K562 (cell line): ENCODE results near the gene STK17A. TPM values are rescaled to one million over a fixed set of nuclear protein-coding genes. Genes with fewer than 3 reads are reported as not detected.
A peak's percentile ranks its signal among the peaks of the same experiment; 100 is the strongest.

Source experiments
- ATAC-seq: fragments of 200-7000 bp; cut with Tn5 transposase; 3 replicates; pipeline ENCODE4 v1.9.1; 2020; ENCODE audit warnings: moderate library complexity
- BruUV-seq: library from RNA; stranded (reverse); fragments of 400-500 nt; replicated peaks from 2 replicates; lab custom pipeline; 2021; lab: Mats Ljungman, UMichigan
- CTCF ChIA-PET: fragments of 300-600 bp; formaldehyde crosslinking; extraction: SDS; loops from one replicate; lab custom pipeline; 2021; ENCODE audit warnings: low intra/inter-chr PET ratio; lab: Yijun Ruan, JAX
- POLR2A ChIA-PET: fragments of 300-600, 350-650 bp; sonication (Branson Sonifier 250); formaldehyde crosslinking; extraction: SDS; loops from one replicate; lab custom pipeline; 2021; ENCODE audit warnings: antibody characterized with exemption, inconsistent platforms; lab: Yijun Ruan, JAX
- DNase-seq, 4 experiments: peaks; one replicate each; pipeline versions ENCODE4 v3.0.0 to v3.0.0-alpha.2; 2011 to 2018; ENCODE audit warnings: low spot score in 3 of 4, mixed read lengths in 3 of 4; ENCODE audit errors: extremely low read depth in 1 of 4
- FAIRE-seq: peaks from 2 replicates; lab custom pipeline; 2011; peaks lifted over from hg19 to GRCh38; lab: Jason Lieb, UNC
- H2AFZ ChIP-seq: 2 replicates; pipeline ENCODE4 v1.6.0; 2011; ENCODE audit warnings: low read depth, low read length, control low read depth, inconsistent platforms
- H3K27ac ChIP-seq: fragments of 200-600 bp; 3 replicates; pipeline ENCODE4 v1.8.0; 2011; ENCODE audit warnings: low read depth, mild to moderate bottlenecking, control low read depth, inconsistent platforms, low read length, moderate library complexity, mixed read lengths; ENCODE audit errors: extremely low read depth
- H3K27me3 ChIP-seq, 2 experiments: fragments of 300-600 bp in 1 of 2; 2 replicates in 1 of 2; 3 replicates in 1 of 2; pipeline versions ENCODE4 v1.6.0 to v1.8.0; 2011; ENCODE audit warnings: inconsistent platforms in 2 of 2, low read length in 2 of 2, mild to moderate bottlenecking in 1 of 2, mixed read lengths in 1 of 2, moderate library complexity in 1 of 2; ENCODE audit not compliant: control insufficient read depth in 2 of 2, insufficient read depth in 2 of 2
- H3K36me3 ChIP-seq: fragments of 300-600 bp; 3 replicates; pipeline ENCODE4 v1.8.0; 2011; ENCODE audit warnings: mild to moderate bottlenecking, low read length, inconsistent platforms; ENCODE audit not compliant: control insufficient read depth, insufficient read depth
- H3K4me1 ChIP-seq, 2 experiments: fragments of 200-600 bp in 1 of 2; replicated peaks in 1 of 2; 2 replicates in 1 of 2; 3 replicates in 1 of 2; pipeline versions ENCODE4 v1.5.1 to v1.8.0; 2011; ENCODE audit warnings: inconsistent platforms in 2 of 2, low read length in 2 of 2, mild to moderate bottlenecking in 1 of 2, mixed read lengths in 1 of 2, moderate library complexity in 1 of 2; ENCODE audit not compliant: control insufficient read depth in 2 of 2, insufficient read depth in 2 of 2
- H3K4me2 ChIP-seq: 2 replicates; pipeline ENCODE4 v1.6.1; 2011; ENCODE audit warnings: low read length, control low read depth, inconsistent platforms, mixed read lengths; ENCODE audit not compliant: insufficient read depth
- H3K4me3 ChIP-seq: fragments of 200-600 bp; sonication (generic), shearing (Covaris generic); 2 replicates; pipeline ENCODE4 v1.5.1; 2016; ENCODE audit warnings: control low read depth, inconsistent platforms
- H3K79me2 ChIP-seq: fragments of 200-600 bp; 3 replicates; pipeline ENCODE4 v1.8.0; 2011; ENCODE audit warnings: low read length, inconsistent platforms; ENCODE audit not compliant: control insufficient read depth, insufficient read depth
- H3K9ac ChIP-seq, 2 experiments: 2 replicates each; pipeline versions ENCODE4 v1.6.0 to v1.6.1; 2011; ENCODE audit warnings: low read depth in 2 of 2, low read length in 2 of 2, control low read depth in 1 of 2, inconsistent platforms in 1 of 2, mild to moderate bottlenecking in 1 of 2, mixed read lengths in 1 of 2; ENCODE audit not compliant: insufficient read depth in 1 of 2
- H3K9me1 ChIP-seq: one replicate; pipeline ENCODE4 v1.6.0; 2011; ENCODE audit warnings: inconsistent platforms, mild to moderate bottlenecking, low read length, moderate library complexity; ENCODE audit not compliant: control insufficient read depth, insufficient read depth
- H3K9me3 ChIP-seq: replicated peaks from 2 replicates; pipeline ENCODE4 v1.5.1; 2011; ENCODE audit warnings: low read depth, low read length, inconsistent platforms; ENCODE audit not compliant: control insufficient read depth, insufficient read depth
- H4K20me1 ChIP-seq: replicated peaks from 2 replicates; pipeline ENCODE4 v1.6.1; 2011; ENCODE audit warnings: low read length, inconsistent platforms, mixed read lengths; ENCODE audit not compliant: control insufficient read depth, insufficient read depth
- ESRRA ChIP-seq: fragments of 450-650 bp; IDR thresholded peaks from 2 replicates; pipeline ENCODE4 v1.6.1; 2014; ENCODE audit warnings: low read depth, mild to moderate bottlenecking, moderate library complexity, borderline replicate concordance
- ETV1 ChIP-seq: fragments of 450-650 bp; conservative IDR thresholded peaks from 2 replicates; pipeline ENCODE4 v1.6.1; 2016; ENCODE audit warnings: missing genetic modification characterization, control low read depth, low read depth, missing compliant biosample characterization
- KDM2B ChIP-seq: fragments of 250-450 bp; sonication (Bioruptor Pico); IDR thresholded peaks from 2 replicates; pipeline ENCODE4 v1.8.0; 2021; ENCODE audit warnings: mild to moderate bottlenecking, moderate library complexity
- PHB2 ChIP-seq: fragments of 450-650 bp; IDR thresholded peaks from 2 replicates; pipeline ENCODE4 v1.6.1; 2017; ENCODE audit warnings: low read depth
- SIN3B ChIP-seq: fragments of 450-650 bp; IDR thresholded peaks from 2 replicates; pipeline ENCODE4 v1.6.1; 2017; ENCODE audit warnings: low read depth, mild to moderate bottlenecking, moderate library complexity
- U2AF2 ChIP-seq: fragments of 200-400 bp; formaldehyde crosslinking; optimal IDR thresholded peaks from 2 replicates; pipeline ENCODE3; 2017; ENCODE audit warnings: low read depth, mild to moderate bottlenecking, low read length
- ZFP30 ChIP-seq: fragments of 250-450 bp; sonication (Bioruptor Pico); IDR thresholded peaks from 2 replicates; pipeline ENCODE4 v1.8.0; 2022; ENCODE audit warnings: moderate library complexity, mild to moderate bottlenecking, inconsistent platforms, borderline replicate concordance
- ZMIZ1 ChIP-seq, 2 experiments: fragments of 150-350 bp in 1 of 2; IDR thresholded peaks; 2 replicates each; pipeline ENCODE4 v1.6.1; 2012 to 2016; ENCODE audit warnings: low read depth in 2 of 2, low read length in 2 of 2, mild to moderate bottlenecking in 1 of 2, moderate library complexity in 1 of 2
- ZNF561 ChIP-seq: fragments of 450-650 bp; formaldehyde crosslinking; conservative IDR thresholded peaks from 2 replicates; pipeline ENCODE4 v1.4.0; 2020; ENCODE audit warnings: mild to moderate bottlenecking, moderate library complexity
- WGBS: fragments of 100-300 bp; shearing (Covaris generic); methylation state at CpG from one replicate; pipeline ENCODE4 v1.1.6; 2016; ENCODE audit warnings: low coverage, mixed read lengths; ENCODE audit not compliant: insufficient coverage; ENCODE audit errors: missing lambda C conversion rate; 5-methylcytosine and 5-hydroxymethylcytosine counted together
- in situ Hi-C: fragments of 300-500 bp; cut with MboI; formaldehyde crosslinking; loops from 4 replicates; pipeline ENCODE4 v1.15.0; 2018; ENCODE audit warnings: inconsistent platforms, mixed read lengths
- intact Hi-C: fragments of 100-400 bp; cut with micrococcal nuclease; formaldehyde crosslinking; loops from 2 replicates; pipeline ENCODE4 v1.14.2; 2022
- polyA plus RNA-seq, 8 experiments: library from polyadenylated mRNA; depleted of rRNA in 4 of 8; stranded (reverse) in 5 of 8; unstranded in 3 of 8; fragments of >200 nt; fragmentation: Nextera tagmentation in 2 of 8; fragmentation: Illumina TruSeq in 1 of 8; extraction: Ambion mirVana in 2 of 8; extraction: Trizol in 1 of 8; gene quantifications; 2 replicates each; pipeline versions ENCODE4 v1.2.1 to v1.2.3, GENCODE V29; 2011 to 2014; ENCODE audit warnings: inconsistent platforms in 1 of 8, missing spikeins in 1 of 8
- total RNA-seq, 7 experiments: library from RNA; depleted of rRNA in 6 of 7; stranded (reverse); fragments of >200 nt in 6 of 7; fragmentation: Illumina TruSeq in 2 of 7; extraction: Trizol in 2 of 7; gene quantifications; 2 replicates each; pipeline versions ENCODE4 v1.2.1 to v1.2.3, GENCODE V29; 2011 to 2021; ENCODE audit warnings: low replicate concordance in 1 of 7

STK17A gene
- total and polyA plus RNA-seq, 9 of the 15 experiments (the other 6 are each of a cell fraction or from before 2014, with no cell fraction given), result 3.4 to 16.3 (median 13.2) TPM

GRCh38 chr7:43535031-43535451 lies 47.9 kb upstream of the STK17A start:
- CTCF ChIA-PET, result no interaction called here

GRCh38 chr7:43535810-43536585 lies 46.9 kb upstream of the STK17A start:
- H3K79me2 ChIP-seq, result no peaks in the 10 kb centered on the region
- 9% methylated on average over 6 of the region's 6 CpGs for WGBS
- no peak overlapping the region for H3K9ac ChIP-seq
- in situ Hi-C loops, result no loop called here
- peak; percentile 29; the same call in 2 of the 3 replicates for ATAC-seq
- CTCF ChIA-PET, result no interaction called here
- POLR2A ChIA-PET, result interaction anchor here (0.7 to 1.4 kb wide), 2 partner anchors 18 to 47 kb away, joined by 4 to 5 read pairs; partner anchors contain the start of gene STK17A
- H3K9me1 ChIP-seq, result no peaks in the 10 kb centered on the region
- no peaks in the 10 kb centered on the region for H3K9me3 ChIP-seq
- H2AFZ ChIP-seq, result no peak overlapping the region
- no peak overlapping the region for H3K4me3 ChIP-seq
- DNase-seq, result no peak
- peaks cover 0 to 4% of the 10 kb centered on the region in 2 experiments; a peak in 3 of 5 replicates for H3K4me1 ChIP-seq
- no peaks in the 10 kb centered on the region for H4K20me1 ChIP-seq
- TF ChIP-seq ZFP30 (CRISPR knock-in tag) (no peak), ZMIZ1 (IDR thresholded peaks at IDR 0.05; ENCODE audit: low read depth in 2 of 2, low read length in 2 of 2) (no peak), ETV1 (tag) (no peak), U2AF2 (no peak), KDM2B (CRISPR knock-in tag) (no peak), ZNF561 (CRISPR knock-in tag) (no peak), SIN3B (no peak)
- H3K27me3 ChIP-seq, result peaks cover 41 to 63% of the 10 kb centered on the region in 2 experiments
- H3K4me2 ChIP-seq, result no peak overlapping the region
- intact Hi-C loops, result no loop called here
- FAIRE-seq, result no peak
- no TSS peak for BruUV-seq
- no peak overlapping the region for H3K27ac ChIP-seq
- H3K36me3 ChIP-seq, result no peaks in the 10 kb centered on the region

More at GRCh38 chr7:43535031-43535451, 47.9 kb upstream of the STK17A start:
- no peak overlapping the region for H3K9ac ChIP-seq
- no peak overlapping the region for H2AFZ ChIP-seq
- BruUV-seq, result no TSS peak
- H3K9me3 ChIP-seq, result no peaks in the 10 kb centered on the region
- H3K9me1 ChIP-seq, result no peaks in the 10 kb centered on the region
- H3K4me1 ChIP-seq, result peaks cover 0 to 4% of the 10 kb centered on the region in 2 experiments; a peak in 2 of 5 replicates
- H3K4me3 ChIP-seq, result no peak overlapping the region
- FAIRE-seq, result no peak
- peaks cover 44 to 55% of the 10 kb centered on the region in 2 experiments for H3K27me3 ChIP-seq
- no peak for ATAC-seq
- intact Hi-C loops, result no loop called here
- WGBS, result 6% methylated on average over 4 of the region's 4 CpGs
- no peaks in the 10 kb centered on the region for H4K20me1 ChIP-seq
- TF ChIP-seq ESRRA (0 out of 2 replicates have a peak, but pooled peaks have one; percentile 21), PHB2 (no peak)
- TF ChIP-seq, all 486 proteins: peak for 1
- in situ Hi-C loops, result no loop called here
- POLR2A ChIA-PET, result no interaction called here
- Histone ChIP-seq H3K36me3 (no peaks in the 10 kb centered on the region), H3K4me2 (no peak overlapping the region), H3K27ac (no peak overlapping the region), H3K79me2 (no peaks in the 10 kb centered on the region)
- no peak for DNase-seq
